TTC549 (cell line): ENCODE results near the gene SMARCA2.

Experiments used
- FAIRE-seq: peaks from 2 replicates; lab custom pipeline; 2012; peaks lifted over from hg19 to GRCh38; lab: Jason Lieb, UNC

The SMARCA2 gene

DNA sequence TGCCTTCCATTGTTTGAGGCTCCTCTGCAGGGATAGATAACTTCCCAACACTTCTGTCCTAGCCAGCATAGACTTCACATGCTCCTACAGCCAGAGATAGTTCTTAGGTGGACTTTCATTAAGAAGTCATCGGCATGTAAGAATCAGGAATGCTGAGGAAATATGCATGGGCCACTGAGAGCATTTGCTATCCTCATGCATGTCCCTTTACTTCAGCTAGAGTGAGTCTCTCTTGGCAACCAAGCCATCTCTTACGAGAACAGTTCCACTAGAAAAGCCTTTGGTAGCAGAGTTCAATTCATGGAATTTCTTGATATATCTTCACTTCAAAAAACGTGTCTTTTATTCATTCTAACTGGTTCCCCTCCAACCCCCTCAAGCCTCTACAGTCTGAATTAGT, 202.4 kb downstream of the SMARCA2 start:
- FAIRE-seq: no peak

DNA sequence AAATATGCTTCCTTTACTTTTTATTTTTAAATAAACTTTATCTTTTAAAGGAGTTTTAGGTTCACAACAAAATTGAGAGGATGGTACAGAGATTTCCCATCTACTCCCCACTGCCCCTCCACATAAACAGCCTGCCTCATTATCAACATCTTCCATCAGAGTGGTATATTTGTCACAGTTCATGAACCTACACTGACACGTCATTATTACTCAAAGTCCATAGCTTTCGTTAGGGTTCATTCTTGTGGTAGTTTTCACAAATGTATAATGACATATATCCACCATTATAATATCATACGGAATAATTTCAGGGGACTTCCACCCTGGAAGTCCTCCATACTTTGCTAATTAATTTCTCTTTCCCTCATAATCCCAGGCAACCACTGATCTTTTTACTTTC, 204.9 kb downstream of the SMARCA2 start:
- no peak for FAIRE-seq

DNA sequence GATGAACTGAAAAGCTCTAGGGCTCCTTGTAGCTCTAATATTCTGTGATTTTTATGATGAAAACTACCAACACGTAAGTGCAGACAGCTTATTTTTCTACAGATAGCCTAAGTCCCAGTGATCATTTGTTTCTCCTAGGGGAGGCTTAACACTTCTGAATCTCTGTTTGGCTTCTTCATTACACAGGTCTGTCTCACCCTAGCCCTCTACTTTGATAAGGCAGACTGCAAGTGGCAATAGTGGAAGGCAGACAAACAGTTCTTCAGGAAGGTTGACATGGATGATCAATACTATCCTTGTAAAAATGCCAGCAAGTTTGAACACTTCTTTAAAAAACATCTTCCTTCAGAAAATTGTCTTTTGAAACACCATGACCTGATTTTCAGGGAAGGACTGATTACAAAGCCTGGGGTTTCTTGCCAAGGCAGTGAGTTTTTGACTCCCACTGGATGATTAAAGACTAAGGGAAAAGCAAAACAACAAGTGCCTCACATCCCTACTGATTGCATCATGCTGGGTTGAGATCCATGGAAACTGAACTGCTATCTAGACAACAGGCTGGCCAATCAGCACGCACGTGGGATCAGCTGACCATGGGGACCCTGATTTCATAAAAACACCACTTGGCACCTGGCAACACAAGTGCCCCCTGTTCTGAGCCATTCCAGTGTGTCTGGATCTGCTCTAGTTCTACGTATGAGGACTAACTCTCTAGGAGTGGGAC, 212.2 kb downstream of the SMARCA2 start:
- FAIRE-seq: no peak

DNA sequence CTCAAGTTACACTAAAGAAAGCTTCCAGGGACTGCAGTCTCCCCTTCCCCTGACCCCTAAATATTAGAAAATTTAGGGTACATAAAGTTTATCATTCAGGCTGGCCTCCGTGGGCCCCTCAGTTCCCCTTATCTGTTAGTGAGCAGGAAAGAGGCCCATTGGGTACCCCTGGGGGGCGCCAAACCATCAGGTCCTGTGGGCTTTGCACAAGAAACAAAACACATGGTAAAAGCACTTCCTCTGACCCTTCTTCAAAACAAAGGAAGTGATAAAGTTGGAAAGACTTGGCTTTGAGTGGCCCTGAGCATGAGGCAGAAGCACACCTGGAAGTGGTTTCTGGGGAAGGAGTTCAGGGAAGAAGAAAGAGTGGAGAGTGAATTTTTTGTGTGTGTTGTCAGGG, 213.0 kb downstream of the SMARCA2 start:
- no peak for FAIRE-seq

DNA sequence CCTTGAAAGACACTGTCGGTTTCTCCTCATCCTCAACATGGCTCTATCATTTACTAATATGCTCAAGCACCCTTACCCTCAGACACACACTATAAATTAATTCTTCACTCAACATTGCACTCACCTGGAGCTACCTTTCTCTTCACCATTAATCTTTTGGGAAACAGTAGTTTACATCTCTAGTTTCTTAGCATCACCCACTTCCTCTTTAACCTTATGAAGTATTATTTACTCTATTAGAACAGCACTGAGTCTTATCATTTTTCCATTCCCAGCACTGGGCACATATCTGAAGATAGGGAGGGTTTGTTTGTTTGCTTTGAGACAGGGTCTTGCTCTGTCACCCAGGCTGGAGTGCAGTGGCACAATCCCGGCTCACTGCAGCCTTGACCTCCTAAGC, 213.5 kb downstream of the SMARCA2 start:
- no peak for FAIRE-seq

DNA sequence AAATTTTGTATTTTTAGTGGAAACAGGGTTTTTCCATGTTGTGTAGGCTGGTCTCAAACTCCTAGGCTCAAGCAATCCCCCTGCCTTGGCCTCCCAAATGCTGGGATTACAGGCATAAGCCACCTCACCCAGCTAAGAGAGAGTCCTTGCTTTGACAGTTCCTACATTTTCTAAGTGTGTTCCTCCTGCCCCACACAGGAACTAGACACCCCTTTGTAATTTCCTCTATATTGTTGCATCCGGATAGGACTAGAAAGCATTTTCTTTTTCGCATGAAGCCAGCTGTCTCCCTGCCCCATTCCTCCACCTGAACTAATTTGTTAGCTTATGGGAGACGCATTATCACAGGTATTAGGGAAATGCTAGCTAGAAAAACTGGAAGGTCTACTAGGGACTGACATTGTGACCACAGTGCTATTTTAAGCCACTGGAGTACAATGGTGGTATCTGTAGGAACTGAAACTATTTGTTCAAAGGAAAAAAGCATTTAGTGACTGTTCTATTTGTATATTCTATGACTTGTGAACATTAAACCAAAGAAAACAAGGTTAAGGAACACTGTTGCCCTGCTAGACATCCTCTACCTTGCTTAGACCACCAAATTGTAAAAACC, 214.1 kb downstream of the SMARCA2 start:
- FAIRE-seq: no peak

DNA sequence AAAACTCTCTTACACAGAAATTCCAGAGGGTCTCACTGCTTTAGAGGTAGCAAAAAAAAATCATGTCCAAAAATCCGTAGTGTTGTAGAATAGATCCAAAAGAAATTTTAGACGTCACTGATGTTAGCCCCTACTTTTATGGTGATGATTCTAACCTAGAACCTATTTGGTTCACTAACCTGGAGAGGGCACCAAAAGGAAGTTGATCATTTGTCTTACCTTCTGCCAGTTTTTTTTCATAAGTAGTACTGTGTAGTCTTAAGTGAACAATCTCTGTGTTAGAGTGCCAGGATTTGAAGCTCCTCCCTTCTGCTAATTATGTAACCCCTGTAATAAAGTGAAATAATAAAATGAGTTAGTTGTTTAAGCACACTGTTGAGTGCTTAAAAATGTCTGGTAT, 215.2 kb downstream of the SMARCA2 start:
- no peak for FAIRE-seq

DNA sequence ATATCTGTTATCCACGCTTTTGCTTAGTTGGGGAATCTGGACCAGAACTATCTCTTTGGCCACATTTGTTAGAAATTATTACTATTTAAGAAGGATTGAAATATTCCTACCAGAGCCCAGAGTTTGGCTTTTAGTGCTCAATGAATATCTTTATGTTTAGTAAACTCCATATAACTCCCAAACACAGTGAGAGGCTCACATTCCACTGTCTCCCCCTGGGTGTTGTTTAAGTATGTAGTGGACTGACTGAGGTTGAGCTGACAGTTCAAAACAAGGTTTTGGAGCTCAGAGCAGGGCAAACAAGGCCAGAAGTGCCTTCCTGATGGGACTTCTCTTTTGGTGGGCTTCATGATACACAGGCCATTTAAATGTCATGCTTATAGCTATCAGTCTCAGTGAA, 216.0 kb downstream of the SMARCA2 start:
- FAIRE-seq: no peak

DNA sequence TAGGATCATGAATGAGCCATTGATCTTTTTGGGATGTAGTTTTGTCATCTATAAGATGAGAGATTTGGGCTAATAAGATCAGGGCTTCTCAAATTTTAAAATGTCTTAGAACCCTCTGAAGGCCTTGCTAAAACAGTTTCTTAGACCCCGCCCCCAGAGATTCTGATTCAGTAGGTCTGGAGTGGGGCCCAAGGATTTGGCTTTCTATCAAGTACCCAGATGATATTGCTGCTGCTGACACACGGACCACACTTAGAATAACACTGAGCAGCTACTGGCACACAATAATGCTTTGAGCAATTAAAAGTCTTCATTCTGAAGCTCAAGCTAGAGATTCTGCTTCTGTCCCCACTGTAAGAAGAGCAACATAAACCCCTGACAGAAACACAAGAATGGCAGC, 216.7 kb downstream of the SMARCA2 start:
- FAIRE-seq: no peak

DNA sequence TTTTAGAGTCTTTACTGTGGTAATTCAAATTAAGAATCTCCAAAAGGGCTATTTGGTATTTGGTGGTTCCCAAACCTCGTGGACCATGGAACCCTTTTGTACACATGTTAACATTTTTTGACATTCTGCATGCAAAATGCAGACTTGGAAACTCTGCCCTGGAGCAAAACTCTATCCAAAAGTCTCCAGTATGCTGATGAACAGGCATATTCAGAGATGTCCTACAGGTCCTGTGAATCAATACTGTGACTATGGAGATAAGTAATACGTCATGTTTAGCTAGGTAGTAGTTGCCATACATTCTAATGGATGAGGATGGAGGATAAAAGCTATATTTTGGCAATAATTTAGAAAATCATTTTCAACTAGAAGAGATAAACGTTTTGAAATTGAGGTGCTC, 218.1 kb downstream of the SMARCA2 start:
- FAIRE-seq: no peak

DNA sequence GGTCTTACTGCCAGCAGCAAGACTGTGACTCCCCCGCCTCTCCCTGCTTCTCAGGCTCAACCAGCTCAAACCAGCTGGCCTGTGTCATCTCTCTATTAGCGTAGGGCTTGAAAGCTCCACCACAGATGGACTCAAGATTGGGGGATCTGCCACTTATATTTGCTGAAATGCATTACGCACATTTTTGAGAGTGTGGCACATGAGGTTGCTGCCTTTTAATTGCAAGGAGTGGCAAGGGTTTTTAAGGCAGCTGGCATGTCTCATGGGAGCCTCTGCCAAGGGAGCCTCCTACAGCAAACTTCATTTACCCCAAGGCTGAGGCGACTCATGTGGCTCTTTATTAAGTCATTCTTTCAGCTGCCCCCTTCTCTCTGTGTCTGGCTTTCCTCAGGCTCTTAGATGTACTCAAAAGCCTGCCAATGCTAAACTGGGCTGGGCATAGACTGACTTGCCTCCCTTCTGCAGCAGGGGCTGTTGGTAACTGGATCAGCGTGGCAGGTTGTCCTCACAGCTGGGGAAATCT, 219.3 kb downstream of the SMARCA2 start:
- no peak for FAIRE-seq

DNA sequence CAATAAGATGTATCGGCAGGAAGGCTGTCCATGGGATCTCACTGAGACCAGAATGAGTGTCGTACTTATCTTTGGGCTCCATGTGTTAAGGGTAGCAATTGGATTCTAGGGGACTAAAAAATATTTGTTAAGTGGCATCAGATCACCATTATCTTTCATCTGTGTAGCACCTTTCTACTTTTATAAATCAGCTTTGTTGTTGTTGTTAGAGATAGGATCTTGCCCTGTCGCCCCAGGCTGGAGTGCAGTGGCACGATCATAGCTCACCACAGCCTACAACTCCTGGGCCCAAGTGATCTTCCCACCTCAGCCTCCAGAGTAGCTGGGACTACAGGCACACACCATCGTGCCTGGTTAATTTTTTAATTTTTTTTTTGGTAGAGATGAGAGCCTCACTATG, 220.5 kb downstream of the SMARCA2 start:
- FAIRE-seq: no peak

DNA sequence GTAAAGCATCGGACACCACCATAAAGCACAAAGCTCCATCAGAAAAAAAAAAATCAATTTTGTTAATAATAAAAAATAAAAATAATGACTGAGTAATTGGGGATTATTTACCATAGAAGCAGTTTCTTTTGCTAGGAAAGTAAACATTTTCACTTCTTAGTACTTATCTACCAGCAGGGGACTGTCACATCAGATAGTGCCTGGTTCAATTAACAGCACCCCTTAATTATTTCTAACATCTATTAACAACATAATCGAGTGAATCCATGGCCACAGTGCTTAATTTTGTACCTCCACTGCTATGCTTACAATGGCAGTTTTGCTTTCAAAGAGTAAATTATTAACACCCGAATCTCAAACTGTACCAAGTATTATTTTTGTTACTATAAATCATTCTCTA, 221.7 kb downstream of the SMARCA2 start:
- no peak for FAIRE-seq

DNA sequence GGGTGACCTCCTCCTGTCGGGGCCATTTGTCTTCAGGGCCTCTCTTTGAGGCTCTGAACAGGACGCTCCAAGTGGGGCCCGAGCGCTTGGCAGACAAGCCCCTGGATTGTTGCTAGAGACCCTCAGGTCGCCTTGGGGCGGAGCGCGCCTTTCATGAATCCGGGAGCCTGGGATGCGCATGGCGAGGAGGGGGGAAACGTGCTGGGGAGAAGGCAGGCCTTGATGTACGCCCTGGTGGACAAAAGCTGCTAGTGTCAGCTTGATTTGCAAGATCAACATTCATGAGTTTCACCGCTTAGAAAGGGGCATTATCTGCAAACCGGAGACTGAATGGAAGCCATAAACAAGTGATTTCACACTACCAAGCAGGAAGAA, 226.3 kb downstream of the SMARCA2 start:
- no peak for FAIRE-seq

DNA sequence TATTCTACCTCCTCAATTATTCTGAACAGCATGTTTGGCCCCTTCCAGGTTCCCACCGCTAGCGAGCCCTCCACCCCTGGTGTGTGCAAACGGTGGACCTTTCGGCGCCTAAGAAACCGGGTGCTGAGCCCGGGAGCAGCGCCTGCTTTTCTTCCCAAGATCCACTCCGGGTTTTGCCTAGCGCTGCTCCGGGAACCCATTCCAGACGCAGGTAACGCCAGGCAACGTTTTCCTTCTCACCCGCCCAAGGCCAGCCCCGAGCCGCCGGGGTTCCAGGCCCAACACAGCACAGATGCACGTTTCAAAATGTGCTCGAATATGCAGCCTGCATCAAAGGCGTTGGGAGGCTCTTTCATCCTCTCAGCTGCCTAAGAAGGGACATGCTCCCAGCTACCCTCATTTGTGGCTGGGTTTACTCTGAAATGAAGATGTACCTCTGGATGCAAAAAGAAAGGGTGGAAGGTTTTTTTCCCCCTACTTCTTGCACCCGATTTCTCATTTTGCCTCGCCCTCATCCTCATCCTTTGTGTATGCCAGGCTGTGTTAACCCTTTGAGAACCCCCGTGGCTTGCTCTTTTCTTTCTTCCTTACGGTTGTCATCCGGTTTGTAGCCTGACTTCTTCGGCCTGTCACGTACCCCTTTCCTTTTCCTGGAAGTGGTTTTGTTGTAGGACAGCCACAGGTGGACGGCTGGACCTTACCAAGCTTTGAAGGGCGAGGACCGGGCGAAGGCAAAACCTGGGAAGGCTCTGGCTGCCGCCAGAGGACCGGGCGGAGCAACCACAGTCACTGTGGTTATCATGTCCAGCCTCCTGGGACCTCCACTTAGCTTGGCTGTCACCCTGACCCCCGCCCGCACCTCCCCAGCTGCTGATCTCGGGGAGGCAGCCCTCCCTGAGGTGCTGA, 226.9 kb downstream of the SMARCA2 start:
- no peak for FAIRE-seq

DNA sequence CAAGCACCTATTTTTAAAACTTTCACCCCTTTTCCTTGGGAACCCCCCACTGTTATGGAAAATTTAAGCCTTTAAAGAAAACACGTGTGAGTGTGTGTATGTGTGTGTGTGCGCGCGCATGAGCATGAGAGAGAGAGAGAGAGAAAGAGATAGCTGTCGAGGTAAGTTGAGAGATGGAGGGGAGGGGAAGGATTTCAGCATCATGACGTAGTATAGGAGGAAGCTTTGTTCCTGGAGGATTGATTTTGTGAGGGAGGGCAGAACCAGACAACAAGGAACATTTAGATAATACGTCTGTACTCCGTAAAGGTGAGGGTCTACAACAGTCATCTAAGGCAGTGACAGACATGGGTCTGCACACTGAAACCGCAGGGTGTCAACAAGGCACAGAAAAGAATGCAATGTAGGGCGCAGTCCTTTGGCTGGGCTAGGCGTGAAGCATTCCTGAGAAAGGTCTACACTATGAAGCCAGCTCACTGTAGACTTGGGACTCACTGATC, 227.7 kb downstream of the SMARCA2 start:
- no peak for FAIRE-seq
